Loucy (cell line): Measurements from ENCODE around the gene COX10.

Experiments
- EZH2phosphoT487 ChIP-seq: fragments of 200-600 bp; IDR thresholded peaks from 2 replicates; pipeline ENCODE4 v1.6.1; 2018; ENCODE audit warnings: antibody characterized with exemption, mild to moderate bottlenecking, moderate library complexity, borderline replicate concordance
- TF ChIP-seq, protein P1 (sequence below): fragments of 200-600 bp; sonication (generic); conservative IDR thresholded peaks from 2 replicates; pipeline ENCODE4 v1.5.1; 2014; ENCODE audit warnings: mild to moderate bottlenecking, antibody characterized with exemption, low read length

DNA sequence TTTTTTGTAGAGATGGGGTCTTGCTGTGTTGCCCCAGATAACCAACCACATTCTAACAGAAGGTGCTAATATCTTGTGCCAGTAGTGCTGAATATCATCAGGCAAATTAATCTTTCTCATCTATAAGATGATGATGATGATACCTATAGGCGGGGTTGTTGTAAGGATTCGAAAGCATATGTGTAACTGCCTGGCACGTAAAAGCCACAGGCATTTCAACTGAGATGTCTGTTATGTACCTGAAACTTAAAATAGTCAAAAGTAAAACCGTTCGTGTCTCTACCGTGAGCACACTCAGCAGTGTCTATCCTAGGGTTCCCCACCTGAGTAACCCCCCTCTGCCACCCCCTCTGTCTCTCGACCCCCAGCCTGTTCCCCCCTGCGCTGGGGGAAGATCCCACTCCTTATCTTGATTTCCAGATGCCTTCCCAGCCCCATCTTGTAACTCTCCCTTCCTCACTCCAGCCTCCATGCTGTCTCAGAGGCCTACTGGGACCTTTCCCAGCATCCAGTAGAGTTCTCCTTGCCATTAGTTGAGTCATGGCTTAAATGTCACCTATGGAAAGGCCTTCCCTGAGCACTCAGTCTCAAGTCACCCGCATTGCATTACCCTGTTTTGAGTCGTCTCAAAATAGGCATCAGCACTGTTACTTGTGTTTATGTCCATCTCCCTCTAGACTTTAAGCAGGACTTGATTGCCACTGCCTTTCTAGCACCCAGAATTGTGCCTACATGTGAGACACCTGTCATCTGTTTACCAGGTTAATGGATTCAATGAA is 133.3 kb downstream of the COX10 start:
- TF ChIP-seq, protein P1, sequence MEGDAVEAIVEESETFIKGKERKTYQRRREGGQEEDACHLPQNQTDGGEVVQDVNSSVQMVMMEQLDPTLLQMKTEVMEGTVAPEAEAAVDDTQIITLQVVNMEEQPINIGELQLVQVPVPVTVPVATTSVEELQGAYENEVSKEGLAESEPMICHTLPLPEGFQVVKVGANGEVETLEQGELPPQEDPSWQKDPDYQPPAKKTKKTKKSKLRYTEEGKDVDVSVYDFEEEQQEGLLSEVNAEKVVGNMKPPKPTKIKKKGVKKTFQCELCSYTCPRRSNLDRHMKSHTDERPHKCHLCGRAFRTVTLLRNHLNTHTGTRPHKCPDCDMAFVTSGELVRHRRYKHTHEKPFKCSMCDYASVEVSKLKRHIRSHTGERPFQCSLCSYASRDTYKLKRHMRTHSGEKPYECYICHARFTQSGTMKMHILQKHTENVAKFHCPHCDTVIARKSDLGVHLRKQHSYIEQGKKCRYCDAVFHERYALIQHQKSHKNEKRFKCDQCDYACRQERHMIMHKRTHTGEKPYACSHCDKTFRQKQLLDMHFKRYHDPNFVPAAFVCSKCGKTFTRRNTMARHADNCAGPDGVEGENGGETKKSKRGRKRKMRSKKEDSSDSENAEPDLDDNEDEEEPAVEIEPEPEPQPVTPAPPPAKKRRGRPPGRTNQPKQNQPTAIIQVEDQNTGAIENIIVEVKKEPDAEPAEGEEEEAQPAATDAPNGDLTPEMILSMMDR: no peak
- TF ChIP-seq EZH2phosphoT487: no peak
